OCI-LY3 (cell line): Measurements from ENCODE around the gene DSC3.

Source experiments
- CTCF ChIP-seq: fragments of 200-600, 300-600 bp; sonication (generic); IDR thresholded peaks from 2 replicates; pipeline ENCODE4 v1.5.1; 2014; ENCODE audit warnings: antibody characterized with exemption, low read length, low read depth
- EZH2phosphoT487 ChIP-seq: fragments of 200-600 bp; shearing (Covaris generic); IDR thresholded peaks from 2 replicates; pipeline ENCODE4 v1.6.1; 2018; ENCODE audit warnings: antibody characterized with exemption, mixed run types, low read depth

- TF ChIP-seq CTCF: no peak
- TF ChIP-seq EZH2phosphoT487: no peak
Observed at GRCh38 chr18:31061945-31062344, 19.4 kb upstream of the DSC3 start.
